NCI-H1694 treated with DMSO at 0.1 percent for 48 hours (cell line): ENCODE results near the gene ZNF208.
"Not testable (repeated sequence)": the region's sequence is repeated elsewhere in the genome, so short reads cannot be mapped to it uniquely, and the experiment has no call there.

ENCODE experiments used
- DNase-seq: peaks from one replicate; lab custom pipeline; 2025; lab: John Stamatoyannopoulos, UW

The ZNF208 gene

DNA sequence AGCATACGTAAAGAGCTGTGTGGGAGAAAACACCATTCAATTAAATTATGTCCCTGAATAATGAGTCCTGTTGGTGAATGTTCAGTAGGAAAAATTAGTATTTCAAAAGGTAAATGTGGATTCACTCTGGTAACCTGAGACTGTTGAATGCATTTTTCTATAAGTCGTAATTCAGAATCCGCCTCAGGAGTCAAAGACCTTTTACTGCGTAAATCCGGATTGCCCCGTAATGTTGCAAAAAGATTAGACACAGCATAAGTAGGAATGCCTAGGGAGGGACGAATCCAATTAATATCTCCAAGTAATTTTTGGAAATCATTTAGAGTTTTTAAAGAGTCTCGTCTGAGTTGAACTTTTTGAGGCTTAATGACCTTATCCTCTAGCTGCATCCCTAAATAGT, 126.0 kb downstream of the ZNF208 start:
- DNase-seq = not testable (repeated sequence)

DNA sequence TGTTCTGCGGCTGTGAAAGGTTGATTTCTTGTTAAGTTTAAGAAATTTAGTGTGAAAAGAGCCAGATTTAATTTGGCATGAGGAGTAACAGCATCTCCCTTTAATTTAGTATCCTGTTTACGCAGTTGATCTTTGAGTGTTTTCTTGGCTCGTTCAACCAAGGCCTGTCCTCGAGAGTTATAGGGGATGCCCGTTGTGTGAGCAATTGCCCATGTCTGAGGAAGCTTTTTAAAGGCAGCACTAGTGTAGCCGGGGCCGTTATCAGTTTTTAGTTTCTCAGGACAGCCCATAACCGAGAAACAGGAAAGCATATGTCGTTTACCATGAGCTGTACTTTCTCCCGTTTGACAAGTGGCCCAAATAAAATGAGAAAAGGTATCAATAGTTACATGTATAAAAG, 127.2 kb downstream of the ZNF208 start:
- no peak for DNase-seq
